Measurements from ENCODE around the gene HOXC10.

GRCh38 chr12:53981634-53982565 is 3.0 kb upstream of the HOXC10 start:
- TF ChIP-seq, protein P1, sequence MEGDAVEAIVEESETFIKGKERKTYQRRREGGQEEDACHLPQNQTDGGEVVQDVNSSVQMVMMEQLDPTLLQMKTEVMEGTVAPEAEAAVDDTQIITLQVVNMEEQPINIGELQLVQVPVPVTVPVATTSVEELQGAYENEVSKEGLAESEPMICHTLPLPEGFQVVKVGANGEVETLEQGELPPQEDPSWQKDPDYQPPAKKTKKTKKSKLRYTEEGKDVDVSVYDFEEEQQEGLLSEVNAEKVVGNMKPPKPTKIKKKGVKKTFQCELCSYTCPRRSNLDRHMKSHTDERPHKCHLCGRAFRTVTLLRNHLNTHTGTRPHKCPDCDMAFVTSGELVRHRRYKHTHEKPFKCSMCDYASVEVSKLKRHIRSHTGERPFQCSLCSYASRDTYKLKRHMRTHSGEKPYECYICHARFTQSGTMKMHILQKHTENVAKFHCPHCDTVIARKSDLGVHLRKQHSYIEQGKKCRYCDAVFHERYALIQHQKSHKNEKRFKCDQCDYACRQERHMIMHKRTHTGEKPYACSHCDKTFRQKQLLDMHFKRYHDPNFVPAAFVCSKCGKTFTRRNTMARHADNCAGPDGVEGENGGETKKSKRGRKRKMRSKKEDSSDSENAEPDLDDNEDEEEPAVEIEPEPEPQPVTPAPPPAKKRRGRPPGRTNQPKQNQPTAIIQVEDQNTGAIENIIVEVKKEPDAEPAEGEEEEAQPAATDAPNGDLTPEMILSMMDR (IDR thresholded peaks at IDR 0.05): no peak
- no peak for TF ChIP-seq POLR2A (IDR thresholded peaks at IDR 0.05)
